Fibroblast of lung (primary cell): Measurements from ENCODE around the gene PAQR6. TPM values are rescaled to one million over a fixed set of nuclear protein-coding genes. Genes with fewer than 3 reads are reported as not detected.

Experiments
- DNase-seq, 2 donors: peaks; one replicate each; pipeline versions ENCODE4 v3.0.0 to v3.0.0-alpha.2; 2010; ENCODE audit warnings: low read depth in 2 of 2
- H2AFZ ChIP-seq: 2 replicates; pipeline ENCODE4 v1.5.1; 2012; ENCODE audit warnings: low read length, control low read depth, inconsistent platforms
- H3K27ac ChIP-seq: 2 replicates; pipeline ENCODE4 v1.5.1; 2011; ENCODE audit warnings: low read length, control low read depth; ENCODE audit not compliant: insufficient read depth
- H3K27me3 ChIP-seq: 2 replicates; pipeline ENCODE4 v1.5.1; 2011; ENCODE audit warnings: mild to moderate bottlenecking, low read length; ENCODE audit not compliant: control insufficient read depth, insufficient read depth
- H3K36me3 ChIP-seq: 2 replicates; pipeline ENCODE4 v1.5.1; 2011; ENCODE audit warnings: low read length; ENCODE audit not compliant: control insufficient read depth, insufficient read depth
- H3K4me1 ChIP-seq: 2 replicates; pipeline ENCODE4 v1.5.1; 2011; ENCODE audit warnings: low read length; ENCODE audit not compliant: control insufficient read depth, insufficient read depth; ENCODE audit errors: extremely low read depth
- H3K4me2 ChIP-seq: 2 replicates; pipeline ENCODE4 v1.5.1; 2011; ENCODE audit warnings: low read length, control low read depth; ENCODE audit not compliant: insufficient read depth; ENCODE audit errors: extremely low read depth
- H3K4me3 ChIP-seq, 4 experiments: fragments of 200-600 bp in 1 of 4; sonication (generic) in 1 of 4; replicated peaks in 1 of 4; 2 replicates each; pipeline ENCODE4 v1.5.1; 2011 to 2016; ENCODE audit warnings: low read length in 4 of 4, low read depth in 3 of 4, mild to moderate bottlenecking in 3 of 4, control low read depth in 2 of 4, inconsistent platforms in 1 of 4, mixed read lengths in 1 of 4; ENCODE audit not compliant: insufficient read depth in 1 of 4; ENCODE audit errors: control extremely low read depth in 1 of 4
- H3K79me2 ChIP-seq: 2 replicates; pipeline ENCODE4 v1.5.1; 2012; ENCODE audit warnings: mild to moderate bottlenecking, low read length, inconsistent platforms; ENCODE audit not compliant: control insufficient read depth, insufficient read depth
- H3K9ac ChIP-seq: 2 replicates; pipeline ENCODE4 v1.5.1; 2011; ENCODE audit warnings: mild to moderate bottlenecking, low read length, control low read depth; ENCODE audit not compliant: insufficient read depth
- H3K9me3 ChIP-seq: 2 replicates; pipeline ENCODE4 v1.5.1; 2012; ENCODE audit warnings: low read depth, low read length; ENCODE audit not compliant: control insufficient read depth, insufficient read depth
- H4K20me1 ChIP-seq: 2 replicates; pipeline ENCODE4 v1.5.1; 2011; ENCODE audit warnings: low read length; ENCODE audit not compliant: control insufficient read depth, insufficient read depth; ENCODE audit errors: extremely low read depth
- CTCF ChIP-seq, 2 donors: IDR thresholded peaks in 1 of 2; conservative IDR thresholded peaks in 1 of 2; 1 replicate in 1 of 2; 2 replicates in 1 of 2; pipeline ENCODE4 v1.5.1; 2011 to 2012; ENCODE audit warnings: low read length in 2 of 2, control low read depth in 1 of 2, inconsistent platforms in 1 of 2, low read depth in 1 of 2, mild to moderate bottlenecking in 1 of 2
- EZH2 ChIP-seq: IDR thresholded peaks from 2 replicates; pipeline ENCODE4 v1.5.1; 2012; ENCODE audit warnings: low read length, control low read depth, mild to moderate bottlenecking; ENCODE audit errors: missing control alignments
- polyA plus RNA-seq, 2 donors: library from polyadenylated mRNA; depleted of rRNA in 1 of 2; stranded (reverse) in 1 of 2; unstranded in 1 of 2; fragments of >200 nt; gene quantifications; 2 replicates each; pipeline ENCODE4 v1.2.1, GENCODE V29; 2011 to 2012; ENCODE audit warnings: missing spikeins in 1 of 2
- total RNA-seq: library from RNA; depleted of rRNA; stranded (reverse); fragments of >200 nt; gene quantifications from 2 replicates; pipeline ENCODE4 v1.2.1, GENCODE V29; 2014

Gene PAQR6
- total and polyA plus RNA-seq, 2 donors (not counting 1 experiment from before 2014, with no cell fraction given) = 0.17 to 0.33 TPM

- Histone ChIP-seq H3K4me2 (no peak overlapping the region), H3K4me1 (no peaks in the 10 kb centered on the region), H3K27ac (no peak overlapping the region), H3K79me2 (no peaks in the 10 kb centered on the region), H3K9me3 (no peaks in the 10 kb centered on the region), H3K9ac (no peak overlapping the region), H3K36me3 (peaks cover 24% of the 10 kb centered on the region), H2AFZ (no peak overlapping the region), H3K27me3 (no peaks in the 10 kb centered on the region), H4K20me1 (no peaks in the 10 kb centered on the region), H3K4me3 (no peak overlapping the region)
- no peak for DNase-seq
- TF ChIP-seq EZH2 (no peak), CTCF (conservative IDR thresholded peaks at IDR 0.05 in 1 of 2, IDR thresholded peaks at IDR 0.05 in 1 of 2; ENCODE audit: low read depth in 1 of 2, low read length in 2 of 2) (no peak)
Measured at GRCh38 chr1:156253634-156254033, 5.8 kb upstream of the PAQR6 start.

GRCh38 chr1:156251527-156251926 lies 3.7 kb upstream of the PAQR6 start:
- Histone ChIP-seq H3K27me3 (no peaks in the 10 kb centered on the region), H2AFZ (no peak overlapping the region), H3K79me2 (no peaks in the 10 kb centered on the region), H3K4me2 (no peak overlapping the region), H3K4me3 (no peak overlapping the region), H3K4me1 (no peaks in the 10 kb centered on the region), H3K9me3 (no peaks in the 10 kb centered on the region), H3K36me3 (peaks cover 15% of the 10 kb centered on the region), H3K27ac (no peak overlapping the region), H4K20me1 (no peaks in the 10 kb centered on the region), H3K9ac (no peak overlapping the region)
- TF ChIP-seq EZH2 (no peak), CTCF (conservative IDR thresholded peaks at IDR 0.05 in 1 of 2, IDR thresholded peaks at IDR 0.05 in 1 of 2; ENCODE audit: low read depth in 1 of 2, low read length in 2 of 2) (no peak)
- DNase-seq = no peak

- DNase-seq = no peak
Measured at GRCh38 chr1:156249593-156249992, 1.7 kb upstream of the PAQR6 start.

More at GRCh38 chr1:156249593-156249992, 1.7 kb upstream of the PAQR6 start:
- peaks cover 10% of the 10 kb centered on the region for H3K27me3 ChIP-seq
- no peaks in the 10 kb centered on the region for H3K9me3 ChIP-seq
- no peak overlapping the region for H3K4me3 ChIP-seq
- no peak overlapping the region for H3K9ac ChIP-seq
- H3K27ac ChIP-seq = no peak overlapping the region
- H2AFZ ChIP-seq = no peak overlapping the region
- H3K4me2 ChIP-seq = no peak overlapping the region
- TF ChIP-seq EZH2 (no peak), CTCF (conservative IDR thresholded peaks at IDR 0.05 in 1 of 2, IDR thresholded peaks at IDR 0.05 in 1 of 2; ENCODE audit: low read depth in 1 of 2, low read length in 2 of 2) (no peak)
- peaks cover 3% of the 10 kb centered on the region for H3K4me1 ChIP-seq
- H3K79me2 ChIP-seq = no peaks in the 10 kb centered on the region
- peaks cover 15% of the 10 kb centered on the region for H3K36me3 ChIP-seq
- no peaks in the 10 kb centered on the region for H4K20me1 ChIP-seq
